ENCODE data around the gene NKAIN2.

- TF ChIP-seq POLR2A (IDR thresholded peaks at IDR 0.05; ENCODE audit: low read depth, low read length) (no peak), CTCF (IDR thresholded peaks at IDR 0.05; ENCODE audit: extremely low read depth in 1 of 2, insufficient read depth in 1 of 2, low read depth in 1 of 2, low read length in 2 of 2) (no peak), POLR2AphosphoS5 (IDR thresholded peaks at IDR 0.05; ENCODE audit: insufficient read depth, low read depth, low read length) (no peak), EZH2 (IDR thresholded peaks at IDR 0.05; ENCODE audit: borderline replicate concordance, low read depth, low read length, severe bottlenecking) (no peak), JUN (IDR thresholded peaks at IDR 0.05; ENCODE audit: borderline replicate concordance, insufficient read depth, insufficient read length, low read depth) (no peak), MYC (IDR thresholded peaks at IDR 0.05; ENCODE audit: low read depth, low read length) (no peak), FOS (IDR thresholded peaks at IDR 0.05; ENCODE audit: borderline replicate concordance, insufficient read depth, low read length) (no peak), MAX (IDR thresholded peaks at IDR 0.05; ENCODE audit: insufficient read depth, insufficient read length) (no peak)
Measured at GRCh38 chr6:124512431-124512830, 708.8 kb downstream of the NKAIN2 start.
